Bronchial smooth muscle cell (primary cell): ENCODE results near the gene SEL1L2. TPM values are rescaled to one million over a fixed set of nuclear protein-coding genes. Genes with fewer than 3 reads are reported as not detected.

Experiments
- total RNA-seq: library from RNA; depleted of rRNA; stranded (reverse); fragments of >200 nt; gene quantifications from 2 replicates; pipeline ENCODE4 v1.2.1, GENCODE V29; 2014

The SEL1L2 gene
- not detected in 2 replicates for total RNA-seq

DNA sequence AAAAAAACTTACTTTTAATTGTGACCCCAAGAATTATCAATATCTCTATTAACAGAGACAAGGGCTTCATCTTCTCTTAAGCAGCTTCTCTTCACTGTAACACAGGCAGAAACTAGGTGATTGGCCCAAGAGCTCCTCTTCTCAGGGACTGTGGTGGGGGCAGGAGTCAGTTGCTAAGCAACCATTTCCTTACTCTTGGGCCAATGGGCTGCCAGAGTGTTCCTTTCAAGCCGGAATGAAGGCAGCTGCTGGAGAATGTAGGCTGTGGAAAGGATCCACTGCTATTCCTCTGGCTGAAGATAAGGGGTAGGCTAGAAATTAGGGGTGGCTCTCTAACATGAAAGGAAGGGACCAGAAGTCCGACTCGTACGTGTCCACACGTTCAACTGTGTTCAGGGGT, at the start of gene SEL1L2:
Gene SEL1L2, minus strand, starts transcription at position 150 of the 400 bp plus-strand sequence. Its CDS starts 80 bp downstream, at position 70.

GRCh38 chr20:13995086-13995665, 4.8 kb upstream of the SEL1L2 start, which contains the start of gene MACROD2:
TSS of gene MACROD2 (plus strand) at chr20:13995516.

Other genes starting within 250 kb of the SEL1L2 start
- gene ESF1, start 205.7 kb downstream of the SEL1L2 start, total RNA-seq = 15.3 and 19.0 TPM in 2 replicates
- gene NDUFAF5, start 205.6 kb downstream of the SEL1L2 start, total RNA-seq = 12.3 and 13.6 TPM in 2 replicates
- 0.43 and 0.63 TPM in 2 replicates for gene MACROD2, start 4.9 kb upstream of the SEL1L2 start, total RNA-seq